A549 (cell line): ENCODE results near the gene KCNMA1. TPM values are rescaled to one million over a fixed set of nuclear protein-coding genes. Genes with fewer than 3 reads are reported as not detected.
A peak's percentile ranks its signal among the peaks of the same experiment; 100 is the strongest.

Experiments used
- ATAC-seq, 2 experiments: fragments of 200-7000 bp in 1 of 2; fragments of >200 bp in 1 of 2; cut with Nextera tagmentation in 1 of 2; cut with Tn5 transposase in 1 of 2; 3 replicates each; pipeline versions ENCODE4 v1.8.0 to v1.9.1; 2018 to 2020; ENCODE audit warnings: mild to moderate bottlenecking in 1 of 2, moderate library complexity in 1 of 2
- CTCF ChIA-PET: fragments of 300-600 bp; sonication (Branson Sonifier 250); formaldehyde crosslinking; extraction: SDS; loops from one replicate; lab custom pipeline; 2021; ENCODE audit warnings: antibody characterized with exemption, inconsistent platforms; lab: Yijun Ruan, JAX
- POLR2A ChIA-PET: fragments of 350-600 bp; formaldehyde crosslinking; extraction: SDS; loops from one replicate; lab custom pipeline; 2021; ENCODE audit warnings: antibody characterized with exemption, inconsistent platforms; lab: Yijun Ruan, JAX
- DNase-seq, 2 experiments: peaks; one replicate each; pipeline versions ENCODE4 v3.0.0 to v3.0.0-alpha.2; 2011 to 2016; ENCODE audit warnings: low read depth in 1 of 2, low spot score in 1 of 2
- FAIRE-seq: peaks from 2 replicates; lab custom pipeline; 2011; peaks lifted over from hg19 to GRCh38; lab: Jason Lieb, UNC
- H3K27ac ChIP-seq, 2 experiments: fragments of >200 bp; sonication (Bioruptor Twin); formaldehyde crosslinking; 3 replicates each; pipeline ENCODE4 v1.5.1; 2016 to 2017
- H3K4me1 ChIP-seq: fragments of >200 bp; sonication (Bioruptor Twin); formaldehyde crosslinking; 3 replicates; pipeline ENCODE4 v1.6.1; 2016
- H3K4me2 ChIP-seq: fragments of >200 bp; sonication (Bioruptor Twin); formaldehyde crosslinking; 3 replicates; pipeline ENCODE4 v1.6.1; 2016
- H3K4me3 ChIP-seq: fragments of >200 bp; sonication (Bioruptor Twin); formaldehyde crosslinking; 3 replicates; pipeline ENCODE4 v1.5.1; 2016
- H3K9me3 ChIP-seq: fragments of >200 bp; sonication (Bioruptor Twin); formaldehyde crosslinking; 3 replicates; pipeline ENCODE4 v1.6.1; 2016
- ATOH8 ChIP-seq: fragments of 250-450 bp; sonication (Bioruptor Pico); IDR thresholded peaks from 2 replicates; pipeline ENCODE4 v1.5.0; 2020; ENCODE audit warnings: low read depth, mild to moderate bottlenecking, moderate library complexity
- BHLHE40 ChIP-seq: IDR thresholded peaks from 2 replicates; pipeline ENCODE4 v1.6.1; 2012; ENCODE audit warnings: low read depth, low read length, inconsistent platforms
- E2F6 ChIP-seq: IDR thresholded peaks from 2 replicates; pipeline ENCODE4 v1.6.1; 2012; ENCODE audit warnings: low read depth, borderline replicate concordance
- ESRRA ChIP-seq: fragments of 150-350 bp; IDR thresholded peaks from 2 replicates; pipeline ENCODE4 v1.6.1; 2014; ENCODE audit warnings: mild to moderate bottlenecking, low read length, borderline replicate concordance
- FOSB ChIP-seq: fragments of 250-450 bp; sonication (Bioruptor Pico); IDR thresholded peaks from 2 replicates; pipeline ENCODE4 v1.5.0; 2020; ENCODE audit warnings: mild to moderate bottlenecking, moderate library complexity
- FOSL2 ChIP-seq, 2 experiments: fragments of 450-650 bp in 1 of 2; fragments of >200 bp in 1 of 2; sonication (Bioruptor Twin) in 1 of 2; formaldehyde crosslinking; IDR thresholded peaks; 2 replicates each; pipeline versions ENCODE4 v1.5.0 to v1.6.1; 2016 to 2020; ENCODE audit warnings: mild to moderate bottlenecking in 1 of 2, moderate library complexity in 1 of 2
- FOXS1 ChIP-seq: fragments of 250-450 bp; sonication (Bioruptor Pico); IDR thresholded peaks from 2 replicates; pipeline ENCODE4 v1.5.0; 2020; ENCODE audit warnings: mild to moderate bottlenecking, moderate library complexity
- HOXB13 ChIP-seq: fragments of 250-450 bp; sonication (Bioruptor Pico); IDR thresholded peaks from 2 replicates; pipeline ENCODE4 v1.5.0; 2020; ENCODE audit warnings: low read depth, mild to moderate bottlenecking, moderate library complexity
- MAX ChIP-seq: IDR thresholded peaks from 2 replicates; pipeline ENCODE4 v1.6.1; 2012
- MYC ChIP-seq: IDR thresholded peaks from 2 replicates; pipeline ENCODE4 v1.6.1; 2012; ENCODE audit warnings: mild to moderate bottlenecking, inconsistent platforms, low read length, improper control_type of control experiment, borderline replicate concordance
- NFE2L2 ChIP-seq: fragments of 150-350 bp; conservative IDR thresholded peaks from 2 replicates; pipeline ENCODE4 v1.6.1; 2014; ENCODE audit warnings: low read length
- PBX3 ChIP-seq: IDR thresholded peaks from 2 replicates; pipeline ENCODE4 v1.6.1; 2012
- POLR2AphosphoS2 ChIP-seq: conservative IDR thresholded peaks from 2 replicates; pipeline ENCODE4 v1.6.1; 2012; ENCODE audit warnings: low read length, improper control_type of control experiment, inconsistent platforms
- RAD21 ChIP-seq, 2 experiments: fragments of >200 bp in 1 of 2; sonication (Bioruptor Twin) in 1 of 2; formaldehyde crosslinking in 1 of 2; IDR thresholded peaks in 1 of 2; conservative IDR thresholded peaks in 1 of 2; 2 replicates in 1 of 2; 3 replicates in 1 of 2; pipeline ENCODE4 v1.6.1; 2012 to 2018; ENCODE audit warnings: inconsistent platforms in 1 of 2
- RARB ChIP-seq: fragments of 250-450 bp; sonication (Bioruptor Pico); IDR thresholded peaks from 2 replicates; pipeline ENCODE4 v1.8.0; 2021; ENCODE audit warnings: mild to moderate bottlenecking, moderate library complexity
- REST ChIP-seq: fragments of 200-600 bp; sonication (generic); IDR thresholded peaks from 2 replicates; pipeline ENCODE4 v1.6.1; 2016; ENCODE audit warnings: antibody characterized with exemption, mild to moderate bottlenecking, moderate library complexity
- RFX5 ChIP-seq: fragments of 450-650 bp; IDR thresholded peaks from 2 replicates; pipeline ENCODE4 v1.7.1; 2014; ENCODE audit warnings: antibody characterized with exemption, mild to moderate bottlenecking, moderate library complexity
- TFCP2L1 ChIP-seq: fragments of 250-450 bp; sonication (Bioruptor Pico); IDR thresholded peaks from 2 replicates; pipeline ENCODE4 v1.5.0; 2021; ENCODE audit warnings: mild to moderate bottlenecking
- USF2 ChIP-seq: fragments of 450-650 bp; IDR thresholded peaks from 2 replicates; pipeline ENCODE4 v1.6.1; 2014; ENCODE audit warnings: antibody characterized with exemption
- ZFP36 ChIP-seq: fragments of 450-650 bp; IDR thresholded peaks from 2 replicates; pipeline ENCODE4 v1.6.1; 2014; ENCODE audit warnings: borderline replicate concordance; ENCODE audit not compliant: partially characterized antibody
- ZNF302 ChIP-seq: fragments of 250-450 bp; sonication (Bioruptor Pico); IDR thresholded peaks from 2 replicates; pipeline ENCODE4 v1.9.0; 2021; ENCODE audit warnings: inconsistent platforms, mild to moderate bottlenecking, moderate library complexity
- ZSCAN20 ChIP-seq: fragments of 250-450 bp; sonication (Bioruptor Pico); IDR thresholded peaks from 2 replicates; pipeline ENCODE4 v1.8.0; 2022; ENCODE audit warnings: mild to moderate bottlenecking, moderate library complexity
- WGBS: methylation state at CpG from one replicate; pipeline ENCODE4 v1.1.6; 2017; ENCODE audit errors: missing lambda C conversion rate; 5-methylcytosine and 5-hydroxymethylcytosine counted together
- polyA plus RNA-seq, 4 experiments: library from polyadenylated mRNA; depleted of rRNA in 3 of 4; stranded (reverse); fragments of >200 nt; fragmentation: RNase III in 1 of 4; extraction: RNeasy Plus Mini Kit Qiagen cat#74134 plus additional on column Dnase treatment in 1 of 4; gene quantifications; 2 replicates in 3 of 4; 3 replicates in 1 of 4; pipeline ENCODE4 v1.2.3, GENCODE V29; 2011 to 2017

The KCNMA1 gene
- polyA plus RNA-seq, 2 of the 4 experiments (the other 2 are of a cell fraction), result 14.9 to 30.6 TPM

- no peak for ATAC-seq
- POLR2A ChIA-PET, result no interaction called here
Measured at GRCh38 chr10:77406764-77407430, 230.7 kb downstream of the KCNMA1 start.

GRCh38 chr10:77405771-77406241 lies 231.8 kb downstream of the KCNMA1 start:
- WGBS, result 9% methylated on average over 5 of the region's 5 CpGs

More at GRCh38 chr10:77406764-77407430, 230.7 kb downstream of the KCNMA1 start:
- TF ChIP-seq ZFP36 (no peak), FOSB (CRISPR knock-in tag) (no peak), FOXS1 (CRISPR knock-in tag) (no peak), USF2 (no peak), TFCP2L1 (CRISPR knock-in tag) (no peak), RFX5 (no peak), ZNF302 (CRISPR knock-in tag) (no peak)
- TF ChIP-seq, all 56 proteins: peak for 0
- H3K9me3 ChIP-seq, result no peaks in the 10 kb centered on the region
- CTCF ChIA-PET, result interaction anchor here (0.8 to 2.7 kb wide), 6 partner anchors 13 to 234 kb away, joined by 3 to 14 read pairs (median 4); no protein-coding TSS in a partner anchor
- H3K4me1 ChIP-seq, result peaks cover 18% of the 10 kb centered on the region
- WGBS, result 69% methylated on average over 5 of the region's 5 CpGs
- H3K4me3 ChIP-seq, result no peak overlapping the region
- H3K27ac ChIP-seq, result peak overlapping the region; percentile 65 to 88; a peak in 4 of 6 replicates
- no peak overlapping the region for H3K4me2 ChIP-seq
- FAIRE-seq (no peak), DNase-seq (no peak)

More at GRCh38 chr10:77405771-77406241, 231.8 kb downstream of the KCNMA1 start:
- H3K4me3 ChIP-seq, result no peak overlapping the region
- ChIA-PET CTCF (interaction anchor here (0.9 to 2.7 kb wide), 4 partner anchors 11 to 238 kb away, joined by 3 to 14 read pairs (median 4); no protein-coding TSS in a partner anchor), POLR2A (no interaction called here)
- no peaks in the 10 kb centered on the region for H3K9me3 ChIP-seq
- peak; percentile 86 to 88 for ATAC-seq
- DNase-seq, result peak; percentile 78 to 89
- H3K4me1 ChIP-seq, result peaks cover 18% of the 10 kb centered on the region
- peak overlapping the region; percentile 57 for H3K4me2 ChIP-seq
- no peak for FAIRE-seq
- peak overlapping the region; percentile 65 to 88 for H3K27ac ChIP-seq
- TF ChIP-seq RARB (no peak), RAD21 (conservative IDR thresholded peaks at IDR 0.05 in 1 of 2, IDR thresholded peaks at IDR 0.05 in 1 of 2) (0 out of 5 replicates have a peak, but pooled peaks of 1 of the 2 experiments have one; percentile 17), MYC (peak; percentile 63; the same call in 1 of the 2 replicates), POLR2AphosphoS2 (no peak), BHLHE40 (peak; percentile 65), NFE2L2 (no peak), PBX3 (no peak), TFCP2L1 (CRISPR knock-in tag) (no peak), USF2 (peak; percentile 68), ATOH8 (no peak), MAX (peak; percentile 88), REST (no peak), FOSL2 (IDR thresholded peaks at IDR 0.05) (peak; percentile 60; the same call in 1 of the 2 replicates), FOSL2 (CRISPR knock-in tag; IDR thresholded peaks at IDR 0.05) (peak; percentile 91), E2F6 (peak; percentile 55; the same call in 1 of the 2 replicates), ZSCAN20 (CRISPR knock-in tag) (no peak), ESRRA (no peak), HOXB13 (CRISPR knock-in tag) (no peak)
